ENCODE measurements around the gene GGA1.

- TF ChIP-seq EZH2 (IDR thresholded peaks at IDR 0.05; ENCODE audit: borderline replicate concordance, low read length) = no peak
- TF ChIP-seq, protein P1, sequence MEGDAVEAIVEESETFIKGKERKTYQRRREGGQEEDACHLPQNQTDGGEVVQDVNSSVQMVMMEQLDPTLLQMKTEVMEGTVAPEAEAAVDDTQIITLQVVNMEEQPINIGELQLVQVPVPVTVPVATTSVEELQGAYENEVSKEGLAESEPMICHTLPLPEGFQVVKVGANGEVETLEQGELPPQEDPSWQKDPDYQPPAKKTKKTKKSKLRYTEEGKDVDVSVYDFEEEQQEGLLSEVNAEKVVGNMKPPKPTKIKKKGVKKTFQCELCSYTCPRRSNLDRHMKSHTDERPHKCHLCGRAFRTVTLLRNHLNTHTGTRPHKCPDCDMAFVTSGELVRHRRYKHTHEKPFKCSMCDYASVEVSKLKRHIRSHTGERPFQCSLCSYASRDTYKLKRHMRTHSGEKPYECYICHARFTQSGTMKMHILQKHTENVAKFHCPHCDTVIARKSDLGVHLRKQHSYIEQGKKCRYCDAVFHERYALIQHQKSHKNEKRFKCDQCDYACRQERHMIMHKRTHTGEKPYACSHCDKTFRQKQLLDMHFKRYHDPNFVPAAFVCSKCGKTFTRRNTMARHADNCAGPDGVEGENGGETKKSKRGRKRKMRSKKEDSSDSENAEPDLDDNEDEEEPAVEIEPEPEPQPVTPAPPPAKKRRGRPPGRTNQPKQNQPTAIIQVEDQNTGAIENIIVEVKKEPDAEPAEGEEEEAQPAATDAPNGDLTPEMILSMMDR (IDR thresholded peaks at IDR 0.05; ENCODE audit: low read length) = no peak
Measured at GRCh38 chr22:37575490-37576003, 33.1 kb upstream of the GGA1 start.

Data from OCI-LY1 (cell line).